ENCODE measurements around the gene DNM2.

GRCh38 chr19:10670876-10671804 is 46.7 kb upstream of the DNM2 start:
- TF ChIP-seq TAF1 (IDR thresholded peaks at IDR 0.05; ENCODE audit: borderline replicate concordance, insufficient read depth, low read length) (no peak), POLR2AphosphoS5 (IDR thresholded peaks at IDR 0.05; ENCODE audit: low read depth, low read length) (no peak)
